Measurements from ENCODE around the gene GATB. TPM values are rescaled to one million over a fixed set of nuclear protein-coding genes. Genes with fewer than 3 reads are reported as not detected.

Gene GATB
- total and polyA plus RNA-seq, 10 donors: 12.6 to 22.7 (median 17.8) TPM

DNA sequence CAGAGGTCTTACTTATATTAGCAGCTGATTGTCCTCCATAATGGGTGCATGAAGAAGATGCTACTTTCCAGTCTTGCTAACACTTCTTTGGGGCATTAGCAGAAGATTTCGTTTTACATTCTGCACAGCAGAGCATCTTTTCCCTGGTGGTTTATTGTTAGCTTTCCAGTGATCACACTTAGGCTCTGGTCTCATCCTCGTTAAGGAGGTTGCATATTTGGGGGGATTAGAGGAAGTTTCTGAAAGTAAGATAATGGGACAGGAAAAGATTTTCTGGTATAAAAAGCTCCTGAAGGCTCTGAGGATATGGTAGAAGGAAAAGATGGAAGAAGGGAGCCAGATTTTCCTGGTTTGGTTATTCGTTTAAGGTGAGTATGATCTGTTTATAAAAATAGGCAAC is 134.1 kb downstream of the GATB start:
- Histone ChIP-seq H3K4me3 (no peak overlapping the region), H3K4me1 (no peaks in the 10 kb centered on the region), H3K9me3 (no peaks in the 10 kb centered on the region), H3K36me3 (no peaks in the 10 kb centered on the region), H3K27me3 (replicated peaks in 1 of 7) (peaks cover 0 to 8% (median 0%) of the 10 kb centered on the region in 7 donors), H3K27ac (no peak overlapping the region)
- 34 to 61% (median 58%) methylated on average over 3 of the region's 3 CpGs for WGBS, 5 donors
- TF ChIP-seq POLR2AphosphoS5 (IDR thresholded peaks at IDR 0.05): no peak
- no peak for TF ChIP-seq POLR2A (IDR thresholded peaks at IDR 0.05)
- TF ChIP-seq, protein P1, sequence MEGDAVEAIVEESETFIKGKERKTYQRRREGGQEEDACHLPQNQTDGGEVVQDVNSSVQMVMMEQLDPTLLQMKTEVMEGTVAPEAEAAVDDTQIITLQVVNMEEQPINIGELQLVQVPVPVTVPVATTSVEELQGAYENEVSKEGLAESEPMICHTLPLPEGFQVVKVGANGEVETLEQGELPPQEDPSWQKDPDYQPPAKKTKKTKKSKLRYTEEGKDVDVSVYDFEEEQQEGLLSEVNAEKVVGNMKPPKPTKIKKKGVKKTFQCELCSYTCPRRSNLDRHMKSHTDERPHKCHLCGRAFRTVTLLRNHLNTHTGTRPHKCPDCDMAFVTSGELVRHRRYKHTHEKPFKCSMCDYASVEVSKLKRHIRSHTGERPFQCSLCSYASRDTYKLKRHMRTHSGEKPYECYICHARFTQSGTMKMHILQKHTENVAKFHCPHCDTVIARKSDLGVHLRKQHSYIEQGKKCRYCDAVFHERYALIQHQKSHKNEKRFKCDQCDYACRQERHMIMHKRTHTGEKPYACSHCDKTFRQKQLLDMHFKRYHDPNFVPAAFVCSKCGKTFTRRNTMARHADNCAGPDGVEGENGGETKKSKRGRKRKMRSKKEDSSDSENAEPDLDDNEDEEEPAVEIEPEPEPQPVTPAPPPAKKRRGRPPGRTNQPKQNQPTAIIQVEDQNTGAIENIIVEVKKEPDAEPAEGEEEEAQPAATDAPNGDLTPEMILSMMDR (IDR thresholded peaks at IDR 0.05 in 8 of 11, conservative IDR thresholded peaks at IDR 0.05 in 3 of 11): no peak
- intact Hi-C loops (cut with DNase I; ENCODE audit: low total_unique reads): no loop called here
- no peak for DNase-seq

DNA sequence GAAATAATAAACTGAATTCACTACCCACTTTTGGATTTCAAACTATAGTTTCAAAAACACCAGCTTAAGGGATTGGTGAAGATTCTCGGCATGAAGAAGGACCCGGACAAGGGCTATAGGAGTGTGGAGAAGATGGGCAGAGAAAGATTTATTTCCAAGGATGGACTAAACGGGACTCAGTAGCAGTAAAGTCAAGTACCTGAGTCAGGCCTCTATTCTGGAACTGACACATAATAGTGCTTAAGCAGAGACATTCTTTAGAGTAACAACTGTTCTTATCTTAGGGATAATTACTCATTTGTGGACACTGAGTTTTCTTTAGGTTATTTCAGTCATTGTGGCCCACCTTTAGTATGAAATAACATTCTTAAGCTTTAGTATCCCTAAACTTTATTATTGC is 134.6 kb downstream of the GATB start:
- no peak for DNase-seq
- Histone ChIP-seq H3K4me1 (no peaks in the 10 kb centered on the region), H3K36me3 (no peaks in the 10 kb centered on the region), H3K27ac (no peak overlapping the region), H3K27me3 (replicated peaks in 1 of 7) (peaks cover 0 to 10% (median 0%) of the 10 kb centered on the region in 7 donors), H3K4me3 (no peak overlapping the region), H3K9me3 (no peaks in the 10 kb centered on the region)
- intact Hi-C loops (cut with DNase I; ENCODE audit: low total_unique reads): no loop called here
- TF ChIP-seq POLR2A (IDR thresholded peaks at IDR 0.05) (no peak), POLR2AphosphoS5 (IDR thresholded peaks at IDR 0.05) (no peak)
- TF ChIP-seq, protein P1 (IDR thresholded peaks at IDR 0.05 in 8 of 11, conservative IDR thresholded peaks at IDR 0.05 in 3 of 11): no peak
- 91 to 96% (median 95%) methylated on average over 3 of the region's 3 CpGs for WGBS, 5 donors

DNA sequence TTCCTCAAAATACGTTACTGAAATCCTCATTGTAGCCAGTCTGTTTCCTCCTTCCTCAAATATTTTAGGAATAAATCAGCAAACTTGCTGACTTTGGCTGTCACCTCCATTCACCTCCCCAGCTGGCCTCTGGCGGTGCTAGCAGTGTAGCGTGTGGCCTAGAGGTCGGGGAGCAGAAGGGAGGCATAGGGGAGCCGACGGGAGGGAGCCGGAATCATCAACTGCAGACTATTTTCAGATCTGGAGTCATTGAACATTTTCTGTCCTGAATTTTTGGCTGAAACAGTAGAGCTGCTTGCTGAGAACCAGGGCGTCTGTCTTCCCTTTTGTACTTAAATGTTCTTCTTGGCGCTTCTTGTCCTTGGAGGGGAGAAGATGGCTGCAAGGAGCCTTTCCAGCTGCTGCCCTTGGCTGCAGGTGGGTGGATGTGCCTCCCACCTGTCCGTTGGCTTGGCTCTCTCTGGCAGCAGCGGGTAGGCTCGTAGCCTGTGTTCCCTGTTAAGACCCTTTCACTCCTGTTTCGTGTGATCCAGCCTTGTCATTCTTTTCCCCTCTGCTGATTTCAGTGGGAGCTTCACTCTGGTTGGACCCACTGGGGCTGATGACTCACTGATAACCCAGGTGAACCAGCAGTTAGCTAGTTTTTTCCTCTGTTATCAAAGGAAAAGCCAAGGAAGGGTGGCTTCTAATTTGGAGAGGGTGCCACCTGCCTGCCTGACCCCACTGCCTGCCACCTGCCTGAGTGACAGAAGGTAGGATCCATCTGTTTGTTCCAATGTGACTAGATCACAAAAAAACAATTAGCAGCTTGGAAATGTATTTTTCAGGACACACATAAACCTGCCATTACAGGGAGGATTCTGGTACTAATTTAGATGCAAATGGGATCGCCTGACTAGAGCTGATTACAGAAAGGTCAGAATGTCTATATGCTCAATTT is 135.9 kb downstream of the GATB start:
- H3K4me1 ChIP-seq: no peaks in the 10 kb centered on the region
- H3K9me3 ChIP-seq: no peaks in the 10 kb centered on the region
- peak in 1 of 3 donors; percentile 48 for TF ChIP-seq POLR2AphosphoS5 (IDR thresholded peaks at IDR 0.05)
- TF ChIP-seq POLR2A (IDR thresholded peaks at IDR 0.05): no peak
- TF ChIP-seq, protein P1 (IDR thresholded peaks at IDR 0.05 in 8 of 11, conservative IDR thresholded peaks at IDR 0.05 in 3 of 11): no peak
- peaks cover 0 to 13% (median 0%) of the 10 kb centered on the region in 7 donors for H3K27me3 ChIP-seq (replicated peaks in 1 of 7)
- intact Hi-C loops (cut with DNase I; ENCODE audit: low total_unique reads): no loop called here
- WGBS, 5 donors: 79 to 87% (median 82%) methylated on average over 14 of the region's 14 CpGs
- no peak overlapping the region for H3K4me3 ChIP-seq
- peak overlapping the region in 1 of 8 donors; percentile 16 for H3K27ac ChIP-seq
- no peaks in the 10 kb centered on the region for H3K36me3 ChIP-seq
- DNase-seq: no peak
